ENCODE results near the gene IRX3.

- TF ChIP-seq POLR2AphosphoS5 (IDR thresholded peaks at IDR 0.05; ENCODE audit: borderline replicate concordance, low read depth, low read length) (no peak), FOXP2 (optimal IDR thresholded peaks at IDR 0.05; ENCODE audit: control extremely low read depth, extremely low read length, insufficient read depth) (no peak)
Measured at GRCh38 chr16:54233615-54234014, 53.0 kb downstream of the IRX3 start.

Measured in SK-N-MC (cell line).